SK-N-SH (cell line): Measurements from ENCODE around the gene DDX51. TPM values are rescaled to one million over a fixed set of nuclear protein-coding genes. Genes with fewer than 3 reads are reported as not detected.

Experiments
- CTCF ChIA-PET: fragments of 300-600, 350-600 bp; formaldehyde crosslinking; extraction: SDS; loops from one replicate; lab custom pipeline; 2021; lab: Yijun Ruan, JAX
- POLR2A ChIA-PET: fragments of 350-600 bp; sonication (Branson Sonifier 250); formaldehyde crosslinking; extraction: SDS; loops from one replicate; lab custom pipeline; 2020; ENCODE audit warnings: antibody characterized with exemption, inconsistent platforms; lab: Yijun Ruan, JAX
- DNase-seq: peaks from one replicate; pipeline ENCODE4 v3.0.0; 2012
- H2AFZ ChIP-seq: fragments of 200-600 bp; sonication (generic); 2 replicates; pipeline ENCODE4 v1.8.1; 2016; ENCODE audit warnings: antibody characterized with exemption, mild to moderate bottlenecking, low read depth
- H3F3A ChIP-seq: fragments of 200-600 bp; sonication (generic); replicated peaks from 2 replicates; pipeline ENCODE3; 2016; ENCODE audit warnings: antibody characterized with exemption, mild to moderate bottlenecking; ENCODE audit not compliant: insufficient read depth
- H3K27ac ChIP-seq, 2 experiments: fragments of 200-500 bp in 1 of 2; fragments of 200-600 bp in 1 of 2; sonication (Bioruptor generic) in 1 of 2; sonication (generic), shearing (Covaris generic) in 1 of 2; 2 replicates each; pipeline versions ENCODE4 v1.5.1 to v1.6.1; 2014 to 2016; ENCODE audit warnings: low read depth in 2 of 2, inconsistent platforms in 1 of 2, low read length in 1 of 2, mild to moderate bottlenecking in 1 of 2, mixed read lengths in 1 of 2
- H3K27me3 ChIP-seq: fragments of 200-600 bp; sonication (generic), shearing (Covaris generic); 2 replicates; pipeline ENCODE4 v1.6.1; 2016; ENCODE audit warnings: mixed run types; ENCODE audit not compliant: insufficient read depth
- H3K36me3 ChIP-seq, 2 experiments: fragments of 200-500 bp in 1 of 2; fragments of 200-600 bp in 1 of 2; sonication (Bioruptor generic) in 1 of 2; sonication (generic) in 1 of 2; replicated peaks in 1 of 2; 2 replicates each; pipeline versions ENCODE3 to v1.5.1; 2014 to 2016; ENCODE audit warnings: low read length in 1 of 2, mild to moderate bottlenecking in 1 of 2; ENCODE audit not compliant: insufficient read depth in 2 of 2, control insufficient read depth in 1 of 2
- H3K4me1 ChIP-seq, 2 experiments: fragments of 200-500 bp in 1 of 2; fragments of 200-600 bp in 1 of 2; sonication (Bioruptor generic) in 1 of 2; sonication (generic), shearing (Covaris generic) in 1 of 2; 2 replicates each; pipeline versions ENCODE4 v1.5.1 to v1.6.1; 2014 to 2016; ENCODE audit warnings: low read depth in 1 of 2, low read length in 1 of 2, mixed run types in 1 of 2; ENCODE audit not compliant: insufficient read depth in 2 of 2, control insufficient read depth in 1 of 2
- H3K4me2 ChIP-seq: fragments of 200-600 bp; sonication (generic), shearing (Covaris generic); 2 replicates; pipeline ENCODE4 v1.6.1; 2017; ENCODE audit warnings: mixed run types
- H3K4me3 ChIP-seq, 2 experiments: fragments of 200-500 bp in 1 of 2; fragments of 200-600 bp in 1 of 2; sonication (Bioruptor generic) in 1 of 2; sonication (generic), shearing (Covaris generic) in 1 of 2; 2 replicates each; pipeline versions ENCODE4 v1.5.1 to v1.8.1; 2014 to 2016; ENCODE audit warnings: low read depth in 2 of 2, inconsistent platforms in 1 of 2, low read length in 1 of 2, mild to moderate bottlenecking in 1 of 2, mixed read lengths in 1 of 2, moderate library complexity in 1 of 2
- H3K79me2 ChIP-seq: fragments of 200-600 bp; sonication (generic); 2 replicates; pipeline ENCODE4 v1.8.1; 2017; ENCODE audit warnings: mild to moderate bottlenecking; ENCODE audit not compliant: insufficient read depth
- H3K9ac ChIP-seq: fragments of 200-600 bp; sonication (generic); 2 replicates; pipeline ENCODE4 v1.6.1; 2017; ENCODE audit warnings: mixed run types
- H3K9me2 ChIP-seq: fragments of 200-600 bp; sonication (generic); 2 replicates; pipeline ENCODE4 v1.6.1; 2017; ENCODE audit warnings: mixed run types
- H3K9me3 ChIP-seq: fragments of 200-600 bp; sonication (generic); 2 replicates; pipeline ENCODE4 v1.6.1; 2017; ENCODE audit warnings: mixed run types, mild to moderate bottlenecking, moderate library complexity
- H4K20me1 ChIP-seq: fragments of 200-600 bp; sonication (generic); 2 replicates; pipeline ENCODE4 v1.6.1; 2017; ENCODE audit warnings: mild to moderate bottlenecking, mixed run types; ENCODE audit not compliant: insufficient read depth
- CTCF ChIP-seq: fragments of 200-600 bp; sonication (generic); IDR thresholded peaks from 2 replicates; pipeline ENCODE4 v1.6.1; 2017; ENCODE audit warnings: antibody characterized with exemption, mild to moderate bottlenecking, moderate library complexity
- ELF1 ChIP-seq: IDR thresholded peaks from 2 replicates; pipeline ENCODE4 v1.4.0; 2012
- EP300 ChIP-seq, 2 experiments: IDR thresholded peaks; 2 replicates each; pipeline versions ENCODE4 v1.4.0 to v1.6.1; 2012; ENCODE audit warnings: borderline replicate concordance in 1 of 2, low read depth in 1 of 2, low read length in 1 of 2
- EZH2phosphoT487 ChIP-seq: fragments of 200-600 bp; sonication (generic); IDR thresholded peaks from 2 replicates; pipeline ENCODE4 v1.6.1; 2017; ENCODE audit warnings: low read depth, mixed run types, mild to moderate bottlenecking, antibody characterized with exemption, moderate library complexity, borderline replicate concordance
- MEF2A ChIP-seq: IDR thresholded peaks from 2 replicates; pipeline ENCODE4 v1.4.0; 2012; ENCODE audit warnings: low read depth, borderline replicate concordance
- NRF1 ChIP-seq: IDR thresholded peaks from 2 replicates; pipeline ENCODE4 v1.6.1; 2012; ENCODE audit warnings: low read depth, mild to moderate bottlenecking, low read length
- RAD21 ChIP-seq: IDR thresholded peaks from 2 replicates; pipeline ENCODE4 v1.6.1; 2012; ENCODE audit warnings: mild to moderate bottlenecking, low read length
- REST ChIP-seq: IDR thresholded peaks from 2 replicates; pipeline ENCODE4 v1.6.1; 2012; ENCODE audit warnings: mild to moderate bottlenecking, low read depth, low read length, moderate library complexity
- RFX5 ChIP-seq: IDR thresholded peaks from 2 replicates; pipeline ENCODE4 v1.6.1; 2012; ENCODE audit warnings: mild to moderate bottlenecking, improper control_type of control experiment, low read length
- RXRA ChIP-seq: IDR thresholded peaks from 2 replicates; pipeline ENCODE4 v1.4.0; 2012; ENCODE audit warnings: low read depth, mild to moderate bottlenecking, borderline replicate concordance
- TAF1 ChIP-seq: IDR thresholded peaks from 2 replicates; pipeline ENCODE4 v1.6.1; 2012; ENCODE audit warnings: low read depth, mild to moderate bottlenecking, low read length, moderate library complexity, borderline replicate concordance
- TEAD4 ChIP-seq: IDR thresholded peaks from 2 replicates; pipeline ENCODE4 v1.4.0; 2012; ENCODE audit warnings: mild to moderate bottlenecking, borderline replicate concordance; ENCODE audit not compliant: insufficient read depth
- ZBTB33 ChIP-seq: IDR thresholded peaks from 2 replicates; pipeline ENCODE4 v1.4.0; 2012; ENCODE audit warnings: low read depth, borderline replicate concordance
- WGBS: methylation state at CpG from one replicate; pipeline ENCODE4 v1.1.6; 2017; ENCODE audit warnings: low lambda C conversion rate; 5-methylcytosine and 5-hydroxymethylcytosine counted together
- polyA plus RNA-seq, 3 experiments: library from polyadenylated mRNA; depleted of rRNA; stranded (reverse); fragments of >200 nt; gene quantifications; 2 replicates each; pipeline ENCODE4 v1.2.3, GENCODE V29; 2012

Gene DDX51
- polyA plus RNA-seq, 1 of the 3 experiments (the other 2 are of a cell fraction): 17.3 TPM

GRCh38 chr12:132173135-132174014 lies 29.3 kb upstream of the DDX51 start:
- H3K4me1 ChIP-seq: peaks cover 2 to 7% of the 10 kb centered on the region in 2 experiments; a peak in 2 of 4 replicates
- TF ChIP-seq NRF1: no peak
- TF ChIP-seq EP300 (IDR thresholded peaks at IDR 0.05; ENCODE audit: borderline replicate concordance in 1 of 2, low read depth in 1 of 2, low read length in 1 of 2): no peak
- no peak for TF ChIP-seq RXRA
- TF ChIP-seq REST: no peak
- no peak for TF ChIP-seq RFX5
- no peak for TF ChIP-seq ZBTB33
- no peak for TF ChIP-seq EZH2phosphoT487
- no peak for TF ChIP-seq ELF1
- TF ChIP-seq CTCF: no peak
- TF ChIP-seq RAD21: no peak
- TF ChIP-seq TEAD4: no peak
- no peak for TF ChIP-seq TAF1
- TF ChIP-seq MEF2A: no peak
- no peaks in the 10 kb centered on the region for H3K36me3 ChIP-seq
- no peaks in the 10 kb centered on the region for H3K9me2 ChIP-seq
- H3K9me3 ChIP-seq: no peaks in the 10 kb centered on the region
- H3K27ac ChIP-seq: no peak overlapping the region
- H4K20me1 ChIP-seq: 0 out of 2 replicates have a peak, but pooled peaks cover 3% of the 10 kb centered on the region
- H3F3A ChIP-seq: peaks cover 3% of the 10 kb centered on the region
- 17% methylated on average over 19 of the region's 35 CpGs for WGBS
- H2AFZ ChIP-seq: no peak overlapping the region
- no peak overlapping the region for H3K4me3 ChIP-seq
- H3K27me3 ChIP-seq: peaks cover 92% of the 10 kb centered on the region
- CTCF ChIA-PET: interaction anchor here (0.9 to 1.5 kb wide), 2 partner anchors 22 to 223 kb away, joined by 3 to 4 read pairs; no protein-coding TSS in a partner anchor
- no peaks in the 10 kb centered on the region for H3K79me2 ChIP-seq
- POLR2A ChIA-PET: no interaction called here
- DNase-seq: no peak
- no peak overlapping the region for H3K9ac ChIP-seq
- no peak overlapping the region for H3K4me2 ChIP-seq
